Ammon's horn (tissue), 1 donor: Measurements from ENCODE around the gene LSM12.
"Not testable (repeated sequence)": the region's sequence is repeated elsewhere in the genome, so short reads cannot be mapped to it uniquely, and the experiment has no call there.

Experiments used
- DNase-seq: peaks from one replicate; pipeline ENCODE4 v3.0.0-alpha.2; 2016; ENCODE audit warnings: low spot score

LSM12 gene

DNA sequence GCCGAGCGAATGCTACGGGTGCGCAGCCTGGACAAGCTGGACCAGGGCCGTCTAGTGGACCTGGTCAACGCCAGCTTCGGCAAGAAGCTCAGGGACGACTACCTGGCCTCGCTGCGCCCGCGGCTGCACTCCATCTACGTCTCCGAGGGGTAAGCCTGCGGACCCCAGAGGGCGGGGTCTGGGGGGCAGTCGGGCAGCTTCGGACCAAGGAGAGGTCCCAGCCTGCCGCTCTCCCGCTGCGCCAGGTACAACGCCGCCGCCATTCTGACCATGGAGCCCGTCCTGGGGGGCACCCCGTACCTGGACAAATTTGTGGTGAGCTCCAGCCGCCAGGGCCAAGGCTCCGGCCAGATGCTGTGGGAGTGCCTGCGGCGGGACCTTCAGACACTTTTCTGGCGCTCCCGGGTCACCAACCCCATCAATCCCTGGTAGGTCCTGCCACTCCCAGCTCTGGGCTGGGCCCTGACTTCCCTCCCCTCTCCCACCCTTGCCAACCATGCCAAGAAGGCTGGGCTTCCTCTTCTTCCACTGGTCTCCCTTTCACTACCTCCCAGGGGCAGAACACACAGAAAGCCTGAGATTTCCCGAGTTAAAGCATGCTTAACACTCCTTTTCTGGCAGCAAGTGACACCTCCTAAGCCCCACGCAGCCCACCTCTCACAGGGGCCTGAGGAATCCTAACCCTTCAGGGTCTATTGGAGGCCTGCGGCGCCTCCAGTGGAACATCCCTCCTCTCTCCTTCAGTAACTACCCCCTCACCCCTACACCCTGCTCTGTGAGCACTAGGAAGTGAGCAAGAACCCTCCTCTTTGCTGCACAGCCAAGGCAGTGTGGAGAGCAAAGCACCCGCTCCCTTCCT, 58.9 kb downstream of the LSM12 start:
- no peak for DNase-seq

DNA sequence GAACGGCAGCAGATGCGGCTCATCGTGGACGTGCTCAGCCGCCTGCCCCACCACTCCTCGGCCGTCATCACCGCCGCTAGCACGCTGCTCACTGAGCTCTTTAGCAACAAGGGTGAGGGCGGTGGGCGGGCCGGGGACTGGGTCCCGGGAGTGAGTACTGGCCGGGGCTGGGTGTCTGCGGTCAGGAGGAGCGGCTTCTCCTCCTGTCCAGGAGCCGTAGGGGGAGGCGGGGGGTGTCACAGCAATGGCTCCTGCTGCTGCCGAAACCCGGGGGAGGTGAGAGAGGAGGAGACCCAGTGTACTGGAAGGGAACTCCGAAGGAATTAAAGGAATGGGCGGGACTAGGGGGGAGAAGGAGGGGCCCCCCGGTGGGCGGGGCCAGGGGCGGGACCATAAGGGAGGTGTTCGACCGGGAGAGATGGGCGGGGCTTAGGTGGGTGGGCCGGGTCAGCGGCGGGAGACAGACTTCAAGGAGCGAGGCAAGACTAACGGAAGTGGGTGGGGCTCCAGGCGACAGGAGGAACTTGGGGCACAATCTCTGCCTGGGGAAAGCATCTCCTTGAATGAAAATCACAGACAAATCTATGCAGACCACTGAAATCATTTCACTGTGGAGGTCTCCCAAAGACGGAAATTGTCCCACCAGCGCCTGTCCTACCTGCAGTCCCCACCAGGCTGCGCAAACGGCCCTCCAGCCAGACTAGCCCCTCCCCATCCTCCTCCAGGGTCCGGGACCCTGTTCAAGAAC, 59.7 kb downstream of the LSM12 start:
- peak; percentile 85 for DNase-seq

DNA sequence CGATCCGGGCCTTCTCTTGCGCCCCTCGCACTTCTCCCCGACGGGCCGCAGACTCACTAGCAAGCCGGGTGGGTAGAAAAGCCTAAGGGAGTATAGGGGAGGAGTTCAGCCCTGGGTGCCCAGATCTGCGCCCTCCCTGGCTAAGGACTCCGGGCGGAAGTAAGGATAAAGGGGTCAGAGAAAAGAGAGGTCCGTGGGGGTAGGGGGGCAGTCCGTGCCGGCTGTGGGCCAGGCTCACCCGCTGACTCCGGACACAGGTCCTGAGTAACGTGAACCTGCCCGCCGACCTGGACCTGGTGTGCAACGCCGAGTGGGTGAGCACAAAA, 60.2 kb downstream of the LSM12 start:
- DNase-seq: no peak

DNA sequence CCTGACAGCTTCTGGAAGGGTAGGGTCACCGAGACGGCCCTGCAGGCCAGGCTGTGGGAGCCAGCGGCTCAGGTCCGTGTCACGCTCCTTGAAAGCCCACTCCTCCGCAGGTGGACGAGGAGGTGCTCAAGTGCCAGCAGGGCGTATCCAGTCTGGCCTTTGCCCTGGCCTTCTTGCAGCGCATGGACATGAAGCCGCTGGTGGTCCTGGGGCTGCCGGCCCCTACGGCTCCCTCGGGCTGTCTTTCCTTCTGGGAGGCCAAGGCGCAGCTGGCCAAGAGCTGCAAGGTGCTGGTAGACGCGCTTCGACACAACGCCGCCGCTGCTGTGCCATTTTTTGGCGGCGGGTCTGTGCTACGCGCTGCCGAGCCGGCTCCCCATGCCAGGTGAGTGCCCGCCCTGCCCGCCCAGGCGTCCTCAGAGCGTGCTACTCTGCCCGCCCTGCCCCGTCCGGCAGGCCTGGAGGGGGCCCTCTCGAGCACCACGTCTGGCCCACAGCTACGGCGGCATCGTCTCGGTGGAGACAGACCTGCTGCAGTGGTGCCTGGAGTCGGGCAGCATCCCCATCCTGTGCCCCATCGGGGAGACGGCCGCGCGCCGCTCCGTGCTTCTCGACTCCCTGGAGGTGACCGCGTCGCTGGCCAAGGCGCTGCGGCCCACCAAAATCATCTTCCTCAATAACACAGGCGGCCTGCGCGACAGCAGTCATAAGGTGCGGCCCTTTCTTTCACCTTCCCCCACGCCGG, 60.8 kb downstream of the LSM12 start:
- no peak for DNase-seq

DNA sequence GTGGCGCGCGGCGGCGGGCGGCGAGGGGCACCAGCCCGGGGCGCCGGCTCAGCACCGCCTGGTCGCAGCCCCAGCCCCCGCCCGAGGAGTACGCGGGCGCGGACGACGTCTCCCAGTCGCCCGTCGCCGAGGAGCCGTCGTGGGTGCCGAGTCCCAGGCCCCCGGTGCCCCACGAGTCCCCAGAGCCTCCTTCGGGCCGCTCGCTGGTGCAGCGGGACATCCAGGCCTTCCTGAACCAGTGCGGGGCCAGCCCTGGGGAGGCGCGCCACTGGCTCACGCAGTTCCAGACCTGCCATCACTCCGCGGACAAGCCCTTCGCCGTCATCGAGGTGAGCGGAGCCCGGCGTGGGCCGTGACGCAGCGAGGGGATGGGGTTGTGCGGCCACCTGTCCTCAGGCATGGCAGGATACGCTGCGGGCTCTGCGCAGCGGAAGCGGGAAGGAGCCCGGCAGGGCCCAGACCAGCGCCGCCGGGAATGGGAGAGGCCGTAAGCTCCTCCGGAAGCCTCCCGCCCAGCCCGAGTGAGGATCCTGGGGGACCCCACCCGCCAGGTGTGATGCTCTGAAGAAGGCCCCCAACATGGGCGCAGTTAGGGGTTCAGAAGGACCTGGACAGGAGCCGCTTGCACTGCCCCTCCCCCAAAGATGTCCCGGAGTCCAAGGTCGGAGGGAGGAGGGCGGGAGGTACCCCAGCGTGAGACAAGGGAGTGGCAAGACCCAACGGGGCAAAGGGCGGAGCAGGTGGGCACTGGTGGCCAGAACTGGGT, 61.5 kb downstream of the LSM12 start:
- no peak for DNase-seq

DNA sequence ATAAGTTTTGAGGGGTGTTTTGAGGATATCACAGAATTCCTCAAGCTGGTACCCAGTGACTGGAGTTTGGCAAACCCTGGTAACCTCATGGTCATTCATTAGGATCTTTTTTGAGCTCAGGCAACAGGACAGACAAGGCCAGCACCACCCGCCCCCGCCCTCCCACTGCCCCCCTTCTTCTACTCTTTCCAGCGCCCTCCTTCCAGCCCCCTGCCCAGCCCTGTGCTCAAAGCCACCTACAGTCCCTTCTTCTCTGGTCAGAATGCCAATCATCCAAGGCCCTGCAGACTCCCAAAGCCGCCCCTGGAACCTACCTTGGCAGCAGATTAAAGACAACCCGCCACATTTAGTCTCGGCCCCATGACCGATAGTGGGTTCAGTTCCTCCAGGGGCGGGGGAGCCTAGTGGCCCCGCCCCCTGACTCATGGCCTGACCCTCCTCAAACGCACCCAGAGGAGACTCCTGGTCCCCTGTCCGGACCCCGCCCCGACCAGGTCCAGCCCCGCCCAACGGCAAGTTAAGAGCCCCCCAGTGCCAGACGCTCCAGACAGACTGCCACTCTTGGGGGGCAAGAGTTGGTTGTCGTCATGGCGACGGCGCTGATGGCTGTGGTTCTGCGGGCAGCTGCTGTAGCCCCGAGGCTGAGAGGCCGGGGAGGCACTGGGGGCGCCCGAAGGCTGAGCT, 62.3 kb downstream of the LSM12 start, which contains the start of gene NAGS:
Gene NAGS, plus strand, starts transcription at position 546 of the 684 bp plus-strand sequence. Its CDS starts 42 bp downstream, at position 588.
- no peak for DNase-seq

DNA sequence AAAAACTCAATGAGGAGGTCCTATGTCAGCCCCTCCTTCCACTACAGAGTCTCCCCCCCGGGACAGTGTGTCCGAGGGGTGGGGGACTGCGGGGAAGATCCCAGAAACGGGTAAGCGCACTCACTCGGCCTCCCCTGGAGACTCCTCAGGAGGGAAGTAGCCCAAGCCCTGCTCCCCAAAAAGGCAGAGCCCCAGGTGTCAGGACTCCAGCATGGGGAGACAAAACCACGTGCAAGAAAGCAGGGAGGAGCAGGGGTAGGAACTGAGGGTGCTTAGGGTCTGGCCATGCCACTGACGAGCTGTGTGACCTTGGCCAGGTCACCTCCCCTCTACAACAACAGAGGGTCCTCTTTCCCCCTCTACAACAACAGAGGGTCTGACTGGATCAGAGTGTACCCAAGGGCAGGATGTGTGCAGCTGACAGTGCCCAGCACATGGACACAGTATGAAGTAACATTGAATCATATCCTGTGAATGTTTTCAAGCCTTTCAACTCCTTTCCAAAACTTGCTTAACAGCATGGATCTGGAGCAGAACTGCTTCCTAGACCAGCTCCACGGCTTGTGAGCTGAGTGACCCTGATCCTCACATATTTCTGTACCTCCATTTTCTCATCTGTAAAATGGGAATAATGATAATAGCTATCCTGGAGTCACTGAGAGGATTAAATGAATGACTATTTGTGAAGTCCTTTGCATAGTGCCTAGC, 64.2 kb downstream of the LSM12 start:
- no peak for DNase-seq

DNA sequence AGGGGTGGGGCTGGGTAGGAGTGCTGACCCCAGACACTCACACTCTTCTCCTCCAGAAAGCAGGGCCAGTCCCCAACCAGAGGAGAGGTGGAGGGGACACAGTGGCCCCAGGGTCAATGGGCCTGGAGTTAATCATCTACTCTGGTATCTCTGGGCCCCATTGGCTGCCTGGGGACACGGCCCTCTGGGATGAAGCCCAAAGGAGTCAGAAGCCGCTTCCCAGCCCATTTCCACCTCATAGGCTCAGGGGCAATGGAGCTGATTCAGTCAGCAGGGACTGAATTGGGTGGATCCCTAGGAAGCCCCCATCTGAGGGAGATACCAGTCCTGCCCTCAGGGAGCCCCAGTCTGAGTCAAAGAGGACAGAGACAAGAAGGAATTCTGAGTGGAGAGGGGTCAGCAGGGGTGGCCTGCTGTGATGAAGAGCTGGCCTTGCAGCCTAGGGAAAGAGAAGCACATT, 65.0 kb downstream of the LSM12 start:
- no peak for DNase-seq

DNA sequence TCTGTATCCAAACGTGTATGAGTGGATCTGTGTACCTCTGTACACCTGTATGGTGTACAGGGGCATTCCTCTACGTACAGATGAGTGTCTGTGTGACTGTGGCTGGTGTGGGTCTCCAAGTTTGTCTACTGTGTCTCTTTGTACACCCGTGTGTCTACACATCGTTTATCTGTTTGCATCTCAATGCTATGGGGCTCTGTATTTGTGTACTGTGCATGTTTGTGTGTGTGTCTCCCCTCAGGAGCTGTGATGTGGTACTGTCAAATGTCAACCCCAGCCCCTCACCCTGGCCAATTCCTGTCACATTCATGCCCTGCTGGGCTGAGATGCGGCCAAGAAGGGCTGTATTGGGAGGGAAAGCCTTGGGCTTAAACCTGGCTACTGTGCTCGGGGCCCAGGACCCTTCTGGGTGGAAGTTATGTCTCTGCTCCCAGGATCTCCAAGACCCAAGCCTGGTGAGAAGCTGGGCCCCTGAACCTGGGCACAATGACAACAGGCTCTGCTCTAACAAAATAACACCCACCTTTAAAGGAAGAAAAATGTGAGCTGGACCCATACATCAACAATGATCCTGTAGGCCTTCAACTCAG, 65.5 kb downstream of the LSM12 start:
- DNase-seq: no peak

DNA sequence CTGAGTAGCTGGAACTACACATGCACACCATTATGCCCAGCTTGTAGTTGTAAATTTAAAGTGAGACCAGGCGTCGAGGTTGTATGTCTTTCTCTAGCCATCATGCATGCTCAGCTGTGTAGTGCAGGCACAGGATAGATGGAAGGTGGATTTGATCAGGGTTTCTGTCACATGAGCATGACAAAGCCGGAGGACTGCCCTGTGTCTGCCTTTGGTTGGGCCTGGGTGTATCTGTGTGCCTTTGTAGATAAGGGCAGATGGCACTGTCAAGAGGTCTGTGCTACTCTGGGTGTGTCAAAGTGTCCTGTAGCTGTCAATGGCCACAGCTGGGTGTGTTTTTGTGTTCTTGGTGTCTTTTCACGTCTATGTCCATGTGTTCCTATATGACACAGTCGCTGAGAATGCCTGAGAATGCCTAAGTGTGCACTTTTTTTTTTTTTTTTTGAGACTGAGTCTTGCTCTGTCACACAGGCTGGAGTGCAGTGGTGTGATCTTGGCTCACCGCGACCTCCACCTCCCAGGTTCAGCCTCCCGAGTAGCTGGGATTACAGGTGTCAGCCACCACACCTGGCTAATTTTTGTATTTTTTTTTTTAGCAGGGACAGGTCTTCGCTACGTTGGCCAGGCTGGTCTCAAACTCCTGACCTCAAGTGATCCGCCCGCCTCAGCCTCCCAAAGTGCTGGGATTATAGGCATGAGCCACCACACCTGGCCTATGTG, 66.2 kb downstream of the LSM12 start:
- DNase-seq: no peak

DNA sequence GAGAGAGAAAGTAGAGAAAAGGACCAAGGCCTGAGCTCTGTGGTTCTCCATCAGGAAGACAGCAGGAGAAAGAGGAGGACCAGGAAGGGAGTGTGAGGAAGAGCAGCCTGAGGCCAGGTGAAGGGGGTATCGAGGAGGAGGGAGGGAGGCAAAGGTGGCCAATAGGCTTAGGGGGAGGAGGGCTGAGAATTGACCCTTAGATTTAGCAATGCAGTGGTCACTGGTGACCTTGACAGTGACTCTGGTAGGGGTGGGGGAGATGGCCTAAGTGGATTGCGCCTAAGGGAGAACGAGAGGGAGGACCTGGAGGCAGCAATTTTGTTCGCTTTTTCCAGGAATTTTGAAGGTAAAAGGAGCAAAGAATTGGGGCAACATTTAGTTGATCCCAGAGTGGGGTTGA, 67.4 kb downstream of the LSM12 start:
- no peak for DNase-seq

DNA sequence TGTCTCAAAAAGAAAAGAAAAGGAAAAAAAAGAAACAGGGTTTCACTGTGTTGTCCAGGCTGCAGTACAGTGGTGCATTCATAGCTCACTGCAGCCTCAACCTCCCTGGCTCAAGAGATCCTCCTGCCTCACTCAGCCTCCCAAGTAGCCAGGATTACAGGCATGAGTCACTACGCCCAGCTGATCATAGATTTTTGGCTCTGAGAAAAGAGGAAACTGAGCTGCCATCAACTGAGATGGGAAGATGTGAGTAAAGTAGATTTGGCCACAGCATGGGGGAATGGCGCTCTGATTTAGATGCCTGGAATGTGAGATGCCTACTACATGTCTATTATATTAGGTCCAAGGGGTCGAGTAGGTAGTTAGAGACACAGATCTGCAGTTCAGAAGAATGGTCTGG, 67.9 kb downstream of the LSM12 start:
- DNase-seq: no peak

DNA sequence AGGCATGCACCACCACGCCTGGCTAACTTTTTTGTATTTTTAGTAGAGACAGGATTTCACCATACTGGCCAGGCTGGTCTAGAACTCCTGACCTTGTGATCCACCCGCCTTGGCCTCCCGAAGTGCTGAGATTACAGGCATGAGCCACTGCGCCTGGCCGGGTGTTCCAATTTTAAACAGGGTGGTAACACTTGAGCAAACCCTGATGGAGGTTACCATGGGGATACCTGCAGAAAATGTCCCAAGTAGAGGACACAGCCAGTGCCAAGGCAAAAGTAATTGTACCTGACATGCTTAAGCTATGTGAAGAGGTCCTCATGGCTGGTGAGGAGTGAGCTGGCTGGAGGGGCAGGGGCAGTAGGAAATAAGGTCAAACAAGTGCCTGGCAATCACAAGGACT, 69.3 kb downstream of the LSM12 start:
- DNase-seq: not testable (repeated sequence)

DNA sequence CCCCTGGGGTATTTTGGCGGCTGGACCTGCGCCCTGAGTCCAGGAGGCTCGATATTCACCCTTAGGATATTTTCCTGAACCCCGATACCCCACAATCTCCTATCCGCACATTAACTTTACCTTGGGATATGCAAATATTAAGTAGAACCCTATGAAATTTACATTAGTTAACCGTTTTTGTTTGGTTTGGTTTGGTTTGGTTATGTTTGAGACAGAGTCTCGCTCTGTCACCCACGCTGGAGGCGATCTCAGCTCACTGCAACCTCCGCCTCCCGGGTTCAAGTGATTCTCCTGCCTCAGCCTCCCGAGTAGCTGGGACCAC, 71.4 kb downstream of the LSM12 start:
- no peak for DNase-seq

DNA sequence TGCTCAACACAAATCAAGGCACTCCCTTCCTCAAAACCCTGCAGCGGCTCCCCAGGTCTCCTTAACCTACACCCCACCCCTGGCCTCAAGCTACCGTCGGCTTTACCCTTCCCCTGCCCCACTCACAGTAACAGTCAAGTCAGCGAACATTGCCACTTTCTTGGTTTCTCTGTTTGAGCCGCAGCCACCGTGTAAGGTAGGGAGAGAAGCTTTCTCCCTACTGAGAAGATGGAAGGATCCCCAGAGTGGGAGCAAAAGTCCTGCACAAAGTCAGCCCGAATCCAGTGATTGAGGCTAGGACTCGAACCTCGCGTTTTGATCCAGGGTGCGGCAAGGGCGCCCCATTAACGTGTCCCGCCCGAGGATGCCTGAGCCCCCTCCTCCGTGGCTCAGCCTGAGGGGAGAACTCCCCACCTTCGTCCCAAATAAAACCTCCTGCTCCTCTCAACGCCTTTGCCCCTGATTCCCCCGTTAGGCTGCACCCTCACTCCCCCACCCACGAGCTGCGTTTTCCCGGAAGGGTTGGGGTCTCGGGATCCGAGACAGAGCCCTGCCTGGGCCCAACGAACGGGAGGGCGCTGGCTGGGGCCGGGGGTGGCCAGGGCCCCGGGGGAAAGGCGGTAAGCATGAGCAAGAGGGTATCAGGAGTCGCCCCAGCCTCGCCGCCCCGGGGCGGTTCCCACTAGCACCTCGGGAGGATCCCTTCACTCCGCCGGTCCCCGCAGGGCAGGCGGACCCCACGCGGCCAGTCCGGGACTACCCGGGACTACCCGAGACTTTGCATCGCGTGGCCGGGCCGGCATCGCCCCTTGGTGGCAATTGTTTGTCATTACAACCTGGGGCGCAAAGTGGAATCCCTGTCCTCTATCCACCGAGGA, 72.0 kb downstream of the LSM12 start:
- peak; percentile 74 for DNase-seq

DNA sequence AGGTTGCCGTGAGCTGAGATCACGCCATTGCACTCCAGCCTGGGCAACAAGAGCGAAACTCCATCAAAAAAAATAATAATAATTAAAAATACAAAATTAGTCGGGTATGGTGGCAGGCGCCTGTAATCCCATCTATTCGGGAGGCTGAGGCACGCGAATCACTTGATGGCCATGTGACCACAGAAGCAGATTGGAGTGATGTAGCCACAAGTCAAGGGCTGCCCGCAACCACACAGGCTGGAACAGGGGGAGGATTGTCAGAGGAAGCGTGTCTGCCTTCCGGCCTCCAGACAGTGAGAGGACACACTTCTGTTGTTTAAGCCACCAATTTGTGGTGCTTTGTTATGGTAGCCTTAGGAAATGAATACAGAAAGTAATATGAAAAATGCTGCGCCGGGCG, 73.8 kb downstream of the LSM12 start:
- no peak for DNase-seq

DNA sequence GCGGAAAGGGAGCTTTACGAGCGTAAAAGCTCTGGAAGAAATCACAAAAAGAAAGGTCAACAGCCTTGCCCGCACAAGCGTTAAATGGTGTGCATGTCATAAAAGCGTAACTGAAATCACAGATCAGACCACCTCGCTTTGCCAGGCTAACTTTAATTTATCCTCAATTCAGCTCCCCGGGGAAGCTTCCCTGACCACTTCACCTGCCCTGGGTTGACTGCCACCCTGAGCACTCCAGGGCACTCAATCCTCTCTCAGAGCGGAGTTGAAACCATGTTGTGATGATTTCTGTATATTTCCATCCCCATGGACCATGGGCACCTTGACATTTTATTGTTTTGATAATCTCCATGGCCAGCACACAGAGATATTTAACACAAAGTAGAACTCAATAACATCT, 78.2 kb downstream of the LSM12 start:
- DNase-seq: no peak

DNA sequence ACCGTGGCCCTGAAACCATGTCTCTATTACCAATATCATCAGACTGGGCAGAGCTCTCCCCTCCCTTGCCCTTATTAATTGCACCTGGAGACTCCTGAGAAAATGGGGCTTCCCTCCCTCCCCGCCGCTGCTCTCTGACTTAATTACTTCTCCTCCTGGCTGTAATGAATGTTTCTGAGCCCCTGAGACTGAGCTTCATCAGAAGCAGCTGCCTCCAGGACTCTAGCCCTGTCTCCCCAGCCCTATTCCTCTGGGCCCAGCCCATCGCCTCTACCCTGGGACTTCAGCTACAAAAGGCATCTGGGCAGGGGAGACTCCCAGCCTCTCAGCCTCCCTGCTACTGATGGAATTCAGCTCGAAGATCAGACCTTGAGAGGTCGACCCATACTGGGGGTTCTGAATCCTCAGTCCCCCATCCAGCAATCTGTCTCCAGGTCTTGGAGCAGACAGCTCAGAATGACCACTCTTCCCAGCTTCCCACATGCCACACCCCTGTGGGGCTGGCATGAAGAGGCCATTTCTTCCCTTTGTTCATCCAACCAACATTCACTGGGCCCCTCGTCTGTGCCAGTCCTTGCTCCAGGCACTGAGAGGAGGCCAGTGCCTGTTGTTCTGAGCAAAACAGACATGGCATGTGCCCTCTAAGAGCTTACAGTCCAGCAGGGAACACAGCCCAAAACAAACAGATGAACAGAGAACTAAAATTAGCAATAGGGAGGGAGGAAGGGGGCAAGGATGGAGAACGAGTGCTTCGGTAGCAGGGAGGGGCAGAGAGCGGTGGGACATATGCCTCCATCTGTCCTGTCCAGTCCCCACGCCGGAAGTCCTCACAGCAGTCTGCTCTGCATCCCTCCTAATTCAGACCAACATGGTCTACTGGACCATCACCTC, 79.1 kb downstream of the LSM12 start:
- DNase-seq: no peak
